ENCODE measurements around the gene ANKRD44.
"Not testable (repeated sequence)": the region's sequence is repeated elsewhere in the genome, so short reads cannot be mapped to it uniquely, and the experiment has no call there.

Gene ANKRD44

GRCh38 chr2:197010200-197011020 lies 300.2 kb downstream of the ANKRD44 start:
- DNase-seq, result no peak

GRCh38 chr2:197008741-197009341 lies 301.7 kb downstream of the ANKRD44 start:
- not testable (repeated sequence) for DNase-seq

- no peak for DNase-seq
Measured at GRCh38 chr2:197007716-197008628, 302.6 kb downstream of the ANKRD44 start.

- no peak for DNase-seq
Measured at GRCh38 chr2:197001921-197002320, 308.7 kb downstream of the ANKRD44 start.

- no peak for DNase-seq
Measured at GRCh38 chr2:196995757-196996314, 314.7 kb downstream of the ANKRD44 start.

- DNase-seq, result no peak
Measured at GRCh38 chr2:196994764-196995163, 315.8 kb downstream of the ANKRD44 start.

GRCh38 chr2:196993617-196994016 lies 317.0 kb downstream of the ANKRD44 start:
- no peak for DNase-seq

- no peak for DNase-seq
Measured at GRCh38 chr2:196992466-196992865, 318.1 kb downstream of the ANKRD44 start.

- no peak for DNase-seq
Measured at GRCh38 chr2:196990788-196991461, 319.7 kb downstream of the ANKRD44 start.

GRCh38 chr2:196990092-196990491 lies 320.5 kb downstream of the ANKRD44 start:
- no peak for DNase-seq

GRCh38 chr2:196989496-196989895 lies 321.1 kb downstream of the ANKRD44 start:
- DNase-seq, result no peak

GRCh38 chr2:196988639-196989038 lies 321.9 kb downstream of the ANKRD44 start:
- no peak for DNase-seq

- DNase-seq, result peak; percentile 43
Measured at GRCh38 chr2:196987649-196988364, 322.8 kb downstream of the ANKRD44 start.

GRCh38 chr2:196987298-196987648 lies 323.3 kb downstream of the ANKRD44 start:
- DNase-seq, result no peak

GRCh38 chr2:196985511-196986183 lies 324.9 kb downstream of the ANKRD44 start:
- DNase-seq, result no peak

- DNase-seq, result no peak
Measured at GRCh38 chr2:196984903-196985302, 325.7 kb downstream of the ANKRD44 start.

- DNase-seq, result no peak
Measured at GRCh38 chr2:196983934-196984333, 326.6 kb downstream of the ANKRD44 start.

GRCh38 chr2:196980473-196980872 lies 330.1 kb downstream of the ANKRD44 start:
- DNase-seq, result no peak

- no peak for DNase-seq
Measured at GRCh38 chr2:196980001-196980400, 330.6 kb downstream of the ANKRD44 start.

GRCh38 chr2:196977507-196977906 lies 333.1 kb downstream of the ANKRD44 start:
- DNase-seq, result no peak

- no peak for DNase-seq
Measured at GRCh38 chr2:196974970-196975369, 335.6 kb downstream of the ANKRD44 start.

Data from NCI-H2029 treated with DMSO at 0.1 percent for 48 hours (cell line).